A549 (cell line): ENCODE data around the gene GPR62. TPM values are rescaled to one million over a fixed set of nuclear protein-coding genes. Genes with fewer than 3 reads are reported as not detected.
A peak's percentile ranks its signal among the peaks of the same experiment; 100 is the strongest.

ENCODE experiments used
- ATAC-seq, 2 experiments: fragments of 200-7000 bp in 1 of 2; fragments of >200 bp in 1 of 2; cut with Nextera tagmentation in 1 of 2; cut with Tn5 transposase in 1 of 2; 3 replicates each; pipeline versions ENCODE4 v1.8.0 to v1.9.1; 2018 to 2020; ENCODE audit warnings: mild to moderate bottlenecking in 1 of 2, moderate library complexity in 1 of 2
- CTCF ChIA-PET: fragments of 300-600 bp; sonication (Branson Sonifier 250); formaldehyde crosslinking; extraction: SDS; loops from one replicate; lab custom pipeline; 2021; ENCODE audit warnings: antibody characterized with exemption, inconsistent platforms; lab: Yijun Ruan, JAX
- POLR2A ChIA-PET: fragments of 350-600 bp; formaldehyde crosslinking; extraction: SDS; loops from one replicate; lab custom pipeline; 2021; ENCODE audit warnings: antibody characterized with exemption, inconsistent platforms; lab: Yijun Ruan, JAX
- DNase-seq, 2 experiments: peaks; one replicate each; pipeline versions ENCODE4 v3.0.0 to v3.0.0-alpha.2; 2011 to 2016; ENCODE audit warnings: low read depth in 1 of 2, low spot score in 1 of 2
- FAIRE-seq: peaks from 2 replicates; lab custom pipeline; 2011; peaks lifted over from hg19 to GRCh38; lab: Jason Lieb, UNC
- H3K27ac ChIP-seq, 2 experiments: fragments of >200 bp; sonication (Bioruptor Twin); formaldehyde crosslinking; 3 replicates each; pipeline ENCODE4 v1.5.1; 2016 to 2017
- H3K4me1 ChIP-seq: fragments of >200 bp; sonication (Bioruptor Twin); formaldehyde crosslinking; 3 replicates; pipeline ENCODE4 v1.6.1; 2016
- H3K4me2 ChIP-seq: fragments of >200 bp; sonication (Bioruptor Twin); formaldehyde crosslinking; 3 replicates; pipeline ENCODE4 v1.6.1; 2016
- H3K4me3 ChIP-seq: fragments of >200 bp; sonication (Bioruptor Twin); formaldehyde crosslinking; 3 replicates; pipeline ENCODE4 v1.5.1; 2016
- H3K9me3 ChIP-seq: fragments of >200 bp; sonication (Bioruptor Twin); formaldehyde crosslinking; 3 replicates; pipeline ENCODE4 v1.6.1; 2016
- ATOH8 ChIP-seq: fragments of 250-450 bp; sonication (Bioruptor Pico); IDR thresholded peaks from 2 replicates; pipeline ENCODE4 v1.5.0; 2020; ENCODE audit warnings: low read depth, mild to moderate bottlenecking, moderate library complexity
- CBX2 ChIP-seq: fragments of 200-600 bp; sonication (generic); IDR thresholded peaks from 2 replicates; pipeline ENCODE4 v1.6.1; 2016; ENCODE audit warnings: low read depth, mild to moderate bottlenecking, borderline replicate concordance
- CBX8 ChIP-seq: fragments of 200-600 bp; sonication (generic); IDR thresholded peaks from 2 replicates; pipeline ENCODE4 v1.6.1; 2016
- CHD2 ChIP-seq: fragments of 150-350 bp; IDR thresholded peaks from 2 replicates; pipeline ENCODE4 v1.6.1; 2014; ENCODE audit warnings: low read length; ENCODE audit not compliant: partially characterized antibody
- CTCF ChIP-seq: fragments of >200 bp; sonication (Bioruptor Twin); formaldehyde crosslinking; IDR thresholded peaks from 3 replicates; pipeline ENCODE4 v1.5.1; 2016
- E2F6 ChIP-seq: IDR thresholded peaks from 2 replicates; pipeline ENCODE4 v1.6.1; 2012; ENCODE audit warnings: low read depth, borderline replicate concordance
- EHF ChIP-seq: fragments of 250-450 bp; sonication (Bioruptor Pico); IDR thresholded peaks from 2 replicates; pipeline ENCODE4 v1.5.0; 2020; ENCODE audit warnings: mild to moderate bottlenecking
- EP300 ChIP-seq, 2 experiments: fragments of >200 bp; sonication (Bioruptor Twin); formaldehyde crosslinking; IDR thresholded peaks; 2 replicates in 1 of 2; 3 replicates in 1 of 2; pipeline ENCODE4 v1.6.1; 2016 to 2017
- FOSB ChIP-seq: fragments of 250-450 bp; sonication (Bioruptor Pico); IDR thresholded peaks from 2 replicates; pipeline ENCODE4 v1.5.0; 2020; ENCODE audit warnings: mild to moderate bottlenecking, moderate library complexity
- FOSL2 ChIP-seq, 2 experiments: fragments of 450-650 bp in 1 of 2; fragments of >200 bp in 1 of 2; sonication (Bioruptor Twin) in 1 of 2; formaldehyde crosslinking; IDR thresholded peaks; 2 replicates each; pipeline versions ENCODE4 v1.5.0 to v1.6.1; 2016 to 2020; ENCODE audit warnings: mild to moderate bottlenecking in 1 of 2, moderate library complexity in 1 of 2
- HDAC2 ChIP-seq: fragments of 200-600 bp; sonication (generic); IDR thresholded peaks from 2 replicates; pipeline ENCODE4 v1.6.1; 2016
- HEYL ChIP-seq: fragments of 250-450 bp; sonication (Bioruptor Pico); IDR thresholded peaks from 2 replicates; pipeline ENCODE4 v1.8.0; 2021; ENCODE audit warnings: mild to moderate bottlenecking, moderate library complexity
- HMGXB4 ChIP-seq: fragments of 250-450 bp; sonication (Bioruptor Pico); IDR thresholded peaks from 2 replicates; pipeline ENCODE4 v1.5.0; 2021; ENCODE audit warnings: mild to moderate bottlenecking, moderate library complexity, borderline replicate concordance
- KDM1A ChIP-seq: fragments of 200-600 bp; sonication (generic); IDR thresholded peaks from 2 replicates; pipeline ENCODE4 v1.6.1; 2016; ENCODE audit warnings: low read depth, mild to moderate bottlenecking
- MAFK ChIP-seq: fragments of 450-650 bp; IDR thresholded peaks from 2 replicates; pipeline ENCODE4 v1.6.1; 2014; ENCODE audit not compliant: partially characterized antibody
- MYC ChIP-seq: IDR thresholded peaks from 2 replicates; pipeline ENCODE4 v1.6.1; 2012; ENCODE audit warnings: mild to moderate bottlenecking, inconsistent platforms, low read length, improper control_type of control experiment, borderline replicate concordance
- NFE2L2 ChIP-seq: fragments of 150-350 bp; conservative IDR thresholded peaks from 2 replicates; pipeline ENCODE4 v1.6.1; 2014; ENCODE audit warnings: low read length
- NR3C1 ChIP-seq: fragments of >200 bp; sonication (Bioruptor Twin); formaldehyde crosslinking; IDR thresholded peaks from 3 replicates; pipeline ENCODE4 v1.6.1; 2017
- POLR2A ChIP-seq: IDR thresholded peaks from 2 replicates; pipeline ENCODE4 v1.6.1; 2012; ENCODE audit warnings: mild to moderate bottlenecking, low read length
- POLR2AphosphoS2 ChIP-seq: conservative IDR thresholded peaks from 2 replicates; pipeline ENCODE4 v1.6.1; 2012; ENCODE audit warnings: low read length, improper control_type of control experiment, inconsistent platforms
- RAD21 ChIP-seq, 2 experiments: fragments of >200 bp in 1 of 2; sonication (Bioruptor Twin) in 1 of 2; formaldehyde crosslinking in 1 of 2; IDR thresholded peaks in 1 of 2; conservative IDR thresholded peaks in 1 of 2; 2 replicates in 1 of 2; 3 replicates in 1 of 2; pipeline ENCODE4 v1.6.1; 2012 to 2018; ENCODE audit warnings: inconsistent platforms in 1 of 2
- RFX5 ChIP-seq: fragments of 450-650 bp; IDR thresholded peaks from 2 replicates; pipeline ENCODE4 v1.7.1; 2014; ENCODE audit warnings: antibody characterized with exemption, mild to moderate bottlenecking, moderate library complexity
- RNF2 ChIP-seq: fragments of 200-600 bp; sonication (generic); IDR thresholded peaks from 2 replicates; pipeline ENCODE4 v1.6.1; 2016; ENCODE audit warnings: low read depth, mild to moderate bottlenecking, antibody characterized with exemption, moderate library complexity, borderline replicate concordance
- SMC3 ChIP-seq: fragments of >200 bp; sonication (Bioruptor Twin); formaldehyde crosslinking; IDR thresholded peaks from 3 replicates; pipeline ENCODE4 v1.6.1; 2018; ENCODE audit warnings: inconsistent platforms
- SREBF2 ChIP-seq: fragments of 450-650 bp; IDR thresholded peaks from 2 replicates; pipeline ENCODE4 v1.6.1; 2014; ENCODE audit warnings: mild to moderate bottlenecking, moderate library complexity
- TP53 ChIP-seq: fragments of 250-450 bp; sonication (Bioruptor Pico); IDR thresholded peaks from 2 replicates; pipeline ENCODE4 v1.5.0; 2021; ENCODE audit warnings: mild to moderate bottlenecking, moderate library complexity
- ZC3H11A ChIP-seq: fragments of 450-650 bp; IDR thresholded peaks from 2 replicates; pipeline ENCODE4 v1.6.1; 2014; ENCODE audit warnings: antibody characterized with exemption, mild to moderate bottlenecking
- ZFP36 ChIP-seq: fragments of 450-650 bp; IDR thresholded peaks from 2 replicates; pipeline ENCODE4 v1.6.1; 2014; ENCODE audit warnings: borderline replicate concordance; ENCODE audit not compliant: partially characterized antibody
- ZSCAN20 ChIP-seq: fragments of 250-450 bp; sonication (Bioruptor Pico); IDR thresholded peaks from 2 replicates; pipeline ENCODE4 v1.8.0; 2022; ENCODE audit warnings: mild to moderate bottlenecking, moderate library complexity
- WGBS: methylation state at CpG from one replicate; pipeline ENCODE4 v1.1.6; 2017; ENCODE audit errors: missing lambda C conversion rate; 5-methylcytosine and 5-hydroxymethylcytosine counted together
- polyA plus RNA-seq, 4 experiments: library from polyadenylated mRNA; depleted of rRNA in 3 of 4; stranded (reverse); fragments of >200 nt; fragmentation: RNase III in 1 of 4; extraction: RNeasy Plus Mini Kit Qiagen cat#74134 plus additional on column Dnase treatment in 1 of 4; gene quantifications; 2 replicates in 3 of 4; 3 replicates in 1 of 4; pipeline ENCODE4 v1.2.3, GENCODE V29; 2011 to 2017
- TF ChIP-seq, protein P1 (sequence below): fragments of >200 bp; sonication (Bioruptor Twin); formaldehyde crosslinking; IDR thresholded peaks from 2 replicates; pipeline ENCODE4 v1.6.1; 2016
- TF ChIP-seq, protein P2 (sequence below): fragments of >200 bp; sonication (Bioruptor Twin); formaldehyde crosslinking; IDR thresholded peaks from 3 replicates; pipeline ENCODE4 v1.6.1; 2016
- TF ChIP-seq, protein P3 (sequence below): fragments of 450-650 bp; IDR thresholded peaks from 2 replicates; pipeline ENCODE4 v1.6.1; 2014; ENCODE audit warnings: antibody characterized with exemption

GPR62 gene
- polyA plus RNA-seq, 2 of the 4 experiments (the other 2 are of a cell fraction): 0.05 TPM; not detected in 1

DNA sequence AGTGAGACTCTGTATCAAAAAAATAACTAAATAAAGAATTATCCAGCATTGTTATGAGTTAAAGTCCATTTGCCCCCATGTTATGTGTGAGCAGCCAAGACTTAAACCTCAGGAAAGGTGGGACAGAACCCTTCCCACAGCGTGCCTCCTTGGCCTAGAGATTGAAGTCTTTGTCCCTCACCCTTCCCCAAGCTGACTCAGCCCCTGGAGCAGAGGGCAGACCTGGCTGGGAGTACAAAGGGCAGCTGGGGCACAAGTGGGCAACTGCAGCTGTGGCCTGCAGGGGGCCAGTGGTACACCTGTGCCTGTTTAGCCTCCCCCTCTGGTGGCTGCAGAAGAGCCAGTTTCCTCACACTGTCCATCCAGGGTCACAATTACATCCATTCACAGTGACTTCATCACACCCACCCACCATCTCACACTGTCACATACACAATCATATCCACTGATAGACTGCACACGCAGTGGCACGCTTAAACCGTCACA lies 27.2 kb downstream of the GPR62 start (continued):
- TF ChIP-seq E2F6 (no peak), SMC3 (no peak), HDAC2 (no peak), CBX2 (no peak), POLR2A (no peak), ATOH8 (CRISPR knock-in tag) (no peak), FOSB (no peak), MYC (peak; percentile 52; the same call in 1 of the 2 replicates), CTCF (peak; percentile 47), RFX5 (no peak), SREBF2 (no peak), ZSCAN20 (no peak)
- TF ChIP-seq, protein P1, sequence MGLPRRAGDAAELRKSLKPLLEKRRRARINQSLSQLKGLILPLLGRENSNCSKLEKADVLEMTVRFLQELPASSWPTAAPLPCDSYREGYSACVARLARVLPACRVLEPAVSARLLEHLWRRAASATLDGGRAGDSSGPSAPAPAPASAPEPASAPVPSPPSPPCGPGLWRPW: no peak

DNA sequence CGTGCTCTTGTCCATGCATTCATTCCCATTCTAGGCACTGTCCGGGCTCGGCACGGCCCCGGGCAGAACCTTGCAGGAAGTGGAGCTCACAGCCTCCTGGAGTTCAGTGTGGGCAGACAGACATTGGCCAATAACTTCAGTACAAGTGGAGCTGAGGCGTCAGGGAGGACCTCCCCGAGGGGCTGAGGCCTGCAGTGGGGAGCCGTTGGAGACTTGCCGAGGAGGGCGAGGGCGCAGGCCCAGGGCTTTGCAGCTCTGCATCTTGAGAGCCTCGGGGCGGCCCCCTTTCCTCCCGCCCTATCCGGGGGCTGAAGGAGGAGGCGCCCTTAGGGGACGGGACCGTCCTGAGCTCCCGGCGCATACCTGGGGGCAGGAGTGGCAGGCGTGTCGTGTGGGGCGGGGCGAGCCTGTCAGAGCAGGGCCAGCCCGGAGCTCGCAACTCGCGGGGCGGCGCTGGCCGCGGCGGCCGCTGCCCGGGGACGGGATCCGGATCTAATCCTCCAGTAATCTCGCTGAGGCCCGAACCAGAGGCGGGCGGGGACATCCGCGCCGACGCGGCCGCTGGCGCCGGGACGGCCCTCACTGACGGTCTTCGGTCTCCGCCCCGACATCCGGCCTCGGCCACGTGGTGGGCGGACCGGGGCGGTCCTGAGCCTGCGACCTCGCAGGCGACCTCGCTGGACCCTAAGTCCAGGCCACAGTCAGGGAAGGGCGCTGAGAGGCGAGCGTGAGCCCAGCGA lies 27.8 kb downstream of the GPR62 start, which contains the start of gene ACY1:
TSS of gene ACY1 (plus strand) at position 698 of the 740 bp plus-strand sequence. CDS start 530 bp downstream, outside the sequence.
- H3K4me2 ChIP-seq: peak within 1 kb of the TSS; percentile 74
- POLR2A ChIA-PET: interaction anchor here (0.7 to 3.3 kb wide), 7 partner anchors 9 to 172 kb away, joined by 3 to 32 read pairs (median 14); partner anchors contain the start of genes ABHD14B, DUSP7, PARP3 and RPL29
- no peaks in the 10 kb centered on the region for H3K9me3 ChIP-seq
- no peak for FAIRE-seq
- DNase-seq: peak; percentile 81 to 84
- H3K4me1 ChIP-seq: peaks cover 32% of the 10 kb centered on the region
- H3K4me3 ChIP-seq: peak within 1 kb of the TSS; percentile 51
- 3% methylated on average over 18 of the region's 68 CpGs for WGBS
- ATAC-seq: peak; percentile 71 to 87
- H3K27ac ChIP-seq: peak within 1 kb of the TSS; percentile 80 to 97
- CTCF ChIA-PET: interaction anchor here (0.7 to 5.0 kb wide), 14 partner anchors 9 to 179 kb away, joined by 3 to 53 read pairs (median 6); partner anchors contain the start of genes ABHD14A, ABHD14B, PARP3 and PCBP4
- no peak for TF ChIP-seq RAD21 (conservative IDR thresholded peaks at IDR 0.05 in 1 of 2, IDR thresholded peaks at IDR 0.05 in 1 of 2)
- TF ChIP-seq EP300 (IDR thresholded peaks at IDR 0.05): no peak
- TF ChIP-seq ZFP36: no peak
- no peak for TF ChIP-seq RFX5
- TF ChIP-seq RNF2: no peak
- TF ChIP-seq FOSB: no peak
- no peak for TF ChIP-seq POLR2AphosphoS2
- no peak for TF ChIP-seq KDM1A
- TF ChIP-seq CBX2: no peak
- no peak for TF ChIP-seq ZSCAN20
- TF ChIP-seq, protein P2, sequence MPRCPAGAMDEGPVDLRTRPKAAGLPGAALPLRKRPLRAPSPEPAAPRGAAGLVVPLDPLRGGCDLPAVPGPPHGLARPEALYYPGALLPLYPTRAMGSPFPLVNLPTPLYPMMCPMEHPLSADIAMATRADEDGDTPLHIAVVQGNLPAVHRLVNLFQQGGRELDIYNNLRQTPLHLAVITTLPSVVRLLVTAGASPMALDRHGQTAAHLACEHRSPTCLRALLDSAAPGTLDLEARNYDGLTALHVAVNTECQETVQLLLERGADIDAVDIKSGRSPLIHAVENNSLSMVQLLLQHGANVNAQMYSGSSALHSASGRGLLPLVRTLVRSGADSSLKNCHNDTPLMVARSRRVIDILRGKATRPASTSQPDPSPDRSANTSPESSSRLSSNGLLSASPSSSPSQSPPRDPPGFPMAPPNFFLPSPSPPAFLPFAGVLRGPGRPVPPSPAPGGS: 0 out of 3 replicates have a peak, but pooled peaks have one; percentile 31
- no peak for TF ChIP-seq HMGXB4 (CRISPR knock-in tag)
- no peak for TF ChIP-seq CBX8
- TF ChIP-seq HEYL (CRISPR knock-in tag): no peak
- TF ChIP-seq MAFK: no peak
- TF ChIP-seq CHD2: no peak
- no peak for TF ChIP-seq FOSL2 (IDR thresholded peaks at IDR 0.05)
- TF ChIP-seq FOSL2 (CRISPR knock-in tag; IDR thresholded peaks at IDR 0.05): no peak
- TF ChIP-seq ZC3H11A: no peak
- TF ChIP-seq NFE2L2: no peak
- TF ChIP-seq TP53: no peak
- TF ChIP-seq NR3C1: no peak
- TF ChIP-seq EHF (CRISPR knock-in tag): 0 out of 2 replicates have a peak, but pooled peaks have one; percentile 35
- TF ChIP-seq, protein P3, sequence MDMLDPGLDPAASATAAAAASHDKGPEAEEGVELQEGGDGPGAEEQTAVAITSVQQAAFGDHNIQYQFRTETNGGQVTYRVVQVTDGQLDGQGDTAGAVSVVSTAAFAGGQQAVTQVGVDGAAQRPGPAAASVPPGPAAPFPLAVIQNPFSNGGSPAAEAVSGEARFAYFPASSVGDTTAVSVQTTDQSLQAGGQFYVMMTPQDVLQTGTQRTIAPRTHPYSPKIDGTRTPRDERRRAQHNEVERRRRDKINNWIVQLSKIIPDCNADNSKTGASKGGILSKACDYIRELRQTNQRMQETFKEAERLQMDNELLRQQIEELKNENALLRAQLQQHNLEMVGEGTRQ: peak; percentile 77
